ENCODE data around the gene NUP50. TPM values are rescaled to one million over a fixed set of nuclear protein-coding genes. Genes with fewer than 3 reads are reported as not detected.

Gene NUP50
- total RNA-seq, 2 donors from 2014 or later = 71.9 to 111 TPM

GRCh38 chr22:45162531-45162930 lies 1.2 kb upstream of the NUP50 start:
- Histone ChIP-seq H3K27ac (no peak overlapping the region), H3K4me1 (peaks cover 29% of the 10 kb centered on the region), H3K27me3 (no peaks in the 10 kb centered on the region), H3K4me3 (peak overlapping the region; percentile 90), H3K9ac (ENCODE audit: low read depth in 2 of 2, low read length in 2 of 2) (peak overlapping the region; percentile 51 to 92), H3K36me3 (no peaks in the 10 kb centered on the region), H3K9me3 (no peaks in the 10 kb centered on the region)
- TF ChIP-seq CTCF (IDR thresholded peaks at IDR 0.05) = no peak
- intact Hi-C loops (cut with DNase I) = loop anchor here (5.0 kb wide), 1 partner anchor 85 kb away; no protein-coding TSS in a partner anchor
- peak; percentile 22 for DNase-seq

- no peaks in the 10 kb centered on the region for H3K9me3 ChIP-seq
- H3K4me1 ChIP-seq = peaks cover 29% of the 10 kb centered on the region
- no peak for DNase-seq
- H3K27me3 ChIP-seq = no peaks in the 10 kb centered on the region
- peak overlapping the region; percentile 89 for H3K27ac ChIP-seq
- no peak for TF ChIP-seq CTCF (IDR thresholded peaks at IDR 0.05)
- intact Hi-C loops (cut with DNase I) = loop anchor here (5.0 kb wide), 1 partner anchor 84 kb away; no protein-coding TSS in a partner anchor
- H3K9ac ChIP-seq (ENCODE audit: low read depth in 2 of 2, low read length in 2 of 2) = peak overlapping the region; percentile 51 to 92
- peaks cover 3% of the 10 kb centered on the region for H3K36me3 ChIP-seq
- peak overlapping the region; percentile 90 for H3K4me3 ChIP-seq
Observed at GRCh38 chr22:45163099-45163450, 650 bp upstream of the NUP50 start.

GRCh38 chr22:45164270-45165088 lies 754 bp downstream of the NUP50 start:
- intact Hi-C loops (cut with DNase I) = loop anchor here (5.0 kb wide), 1 partner anchor 83 kb away; no protein-coding TSS in a partner anchor
- Histone ChIP-seq H3K27ac (peak overlapping the region; percentile 80), H3K27me3 (no peaks in the 10 kb centered on the region), H3K36me3 (peaks cover 8% of the 10 kb centered on the region), H3K9me3 (no peaks in the 10 kb centered on the region), H3K4me3 (peak overlapping the region; percentile 90), H3K9ac (ENCODE audit: low read depth in 2 of 2, low read length in 2 of 2) (peak overlapping the region; percentile 51 to 90), H3K4me1 (peaks cover 21% of the 10 kb centered on the region)
- DNase-seq = peak; percentile 45
- TF ChIP-seq CTCF (IDR thresholded peaks at IDR 0.05) = no peak

- peaks cover 11% of the 10 kb centered on the region for H3K36me3 ChIP-seq
- DNase-seq = no peak
- no peak overlapping the region for H3K4me3 ChIP-seq
- H3K9me3 ChIP-seq = no peaks in the 10 kb centered on the region
- intact Hi-C loops (cut with DNase I) = no loop called here
- no peak for TF ChIP-seq CTCF (IDR thresholded peaks at IDR 0.05)
- H3K4me1 ChIP-seq = peaks cover 11% of the 10 kb centered on the region
- H3K27me3 ChIP-seq = no peaks in the 10 kb centered on the region
- no peak overlapping the region for H3K9ac ChIP-seq (ENCODE audit: low read depth in 2 of 2, low read length in 2 of 2)
- no peak overlapping the region for H3K27ac ChIP-seq
Observed at GRCh38 chr22:45166932-45167331, 3.2 kb downstream of the NUP50 start.

GRCh38 chr22:45169591-45170466 lies 6.1 kb downstream of the NUP50 start:
- Histone ChIP-seq H3K4me3 (no peak overlapping the region), H3K9ac (ENCODE audit: low read depth in 2 of 2, low read length in 2 of 2) (no peak overlapping the region), H3K4me1 (peaks cover 7% of the 10 kb centered on the region), H3K36me3 (peaks cover 17% of the 10 kb centered on the region), H3K27ac (no peak overlapping the region), H3K27me3 (no peaks in the 10 kb centered on the region), H3K9me3 (no peaks in the 10 kb centered on the region)
- no peak for DNase-seq
- intact Hi-C loops (cut with DNase I) = no loop called here
- TF ChIP-seq CTCF (IDR thresholded peaks at IDR 0.05) = no peak
